LNCAP (cell line): ENCODE data around the gene IL10RA.

Experiments
- CTCF ChIP-seq: fragments of 450-650 bp; IDR thresholded peaks from 2 replicates; pipeline ENCODE4 v1.5.1; 2017; ENCODE audit warnings: mild to moderate bottlenecking

The IL10RA gene

GRCh38 chr11:117999354-117999993 is 13.3 kb downstream of the IL10RA start:
- TF ChIP-seq CTCF: no peak

GRCh38 chr11:118000067-118000849 is 14.1 kb downstream of the IL10RA start:
- no peak for TF ChIP-seq CTCF

- TF ChIP-seq CTCF: no peak
These were observed 14.6 kb downstream of the IL10RA start for GRCh38 chr11:118000850-118001228.

GRCh38 chr11:118001494-118001971 is 15.3 kb downstream of the IL10RA start:
- no peak for TF ChIP-seq CTCF

GRCh38 chr11:118002010-118002540 is 15.9 kb downstream of the IL10RA start:
- no peak for TF ChIP-seq CTCF

- no peak for TF ChIP-seq CTCF
These were observed 16.6 kb downstream of the IL10RA start for GRCh38 chr11:118002541-118003423.

GRCh38 chr11:118003456-118003855 is 17.3 kb downstream of the IL10RA start:
- no peak for TF ChIP-seq CTCF
